Upper lobe of right lung (tissue), 1 donor: Measurements from ENCODE around the gene RMDN2. TPM values are rescaled to one million over a fixed set of nuclear protein-coding genes. Genes with fewer than 3 reads are reported as not detected.

Experiments
- ATAC-seq: fragments of 200-7000 bp; cut with Tn5 transposase; one replicate; pipeline ENCODE4 v1.9.1; 2020; ENCODE audit warnings: mild to moderate bottlenecking, moderate library complexity
- DNase-seq: peaks from one replicate; pipeline ENCODE4 v3.0.0-alpha.2; 2020
- H3K27ac ChIP-seq: fragments of 200-600 bp; one replicate; pipeline ENCODE4 v1.8.0; 2022
- H3K27me3 ChIP-seq: fragments of 200-600 bp; one replicate; pipeline ENCODE4 v1.8.0; 2022; ENCODE audit warnings: mild to moderate bottlenecking
- H3K36me3 ChIP-seq: fragments of 200-600 bp; one replicate; pipeline ENCODE4 v1.8.0; 2022
- H3K4me1 ChIP-seq: fragments of 200-600 bp; one replicate; pipeline ENCODE4 v1.8.0; 2022
- H3K4me3 ChIP-seq: fragments of 200-600 bp; one replicate; pipeline ENCODE4 v1.8.0; 2022; ENCODE audit warnings: mild to moderate bottlenecking
- H3K9me3 ChIP-seq: fragments of 200-600 bp; one replicate; pipeline ENCODE4 v1.8.0; 2022
- CTCF ChIP-seq: fragments of 200-600 bp; IDR thresholded peaks from one replicate; pipeline ENCODE4 v1.8.0; 2022; ENCODE audit warnings: antibody characterized with exemption
- intact Hi-C: fragments of 100-400 bp; cut with DNase I; formaldehyde crosslinking; loops from one replicate; pipeline ENCODE4 v1.11.0; 2022
- total RNA-seq: library from RNA; stranded (reverse); fragmentation: NEBNext Ultra II Directional; extraction: Animal tissue kit (Norgen Biotek cat#: 25700); gene quantifications from one replicate; pipeline ENCODE4 v1.2.1, GENCODE V29; 2021
- donor health status: DM: no; HTN: yes; CAD: no; lungs with severe emphysema.

Gene RMDN2
- total RNA-seq, 1 donor from 2014 or later = 23.1 TPM

GRCh38 chr2:38045811-38046210 is 120.7 kb downstream of the RMDN2 start:
- intact Hi-C loops = no loop called here
- Histone ChIP-seq H3K4me1 (no peaks in the 10 kb centered on the region), H3K36me3 (no peaks in the 10 kb centered on the region), H3K9me3 (no peaks in the 10 kb centered on the region), H3K27ac (no peak overlapping the region), H3K27me3 (no peaks in the 10 kb centered on the region), H3K4me3 (no peak overlapping the region)
- DNase-seq (no peak), ATAC-seq (no peak)
- no peak for TF ChIP-seq CTCF

- H3K27ac ChIP-seq = no peak overlapping the region
- no peaks in the 10 kb centered on the region for H3K36me3 ChIP-seq
- no peaks in the 10 kb centered on the region for H3K27me3 ChIP-seq
- H3K4me1 ChIP-seq = no peaks in the 10 kb centered on the region
- peak; percentile 12 for ATAC-seq
- TF ChIP-seq CTCF = no peak
- no peak overlapping the region for H3K4me3 ChIP-seq
- intact Hi-C loops = no loop called here
- no peaks in the 10 kb centered on the region for H3K9me3 ChIP-seq
- DNase-seq = no peak
Measured at GRCh38 chr2:38056216-38056615, 131.1 kb downstream of the RMDN2 start.

- Histone ChIP-seq H3K4me1 (no peaks in the 10 kb centered on the region), H3K27ac (no peak overlapping the region), H3K27me3 (no peaks in the 10 kb centered on the region), H3K9me3 (no peaks in the 10 kb centered on the region), H3K4me3 (no peak overlapping the region), H3K36me3 (no peaks in the 10 kb centered on the region)
- intact Hi-C loops = no loop called here
- no peak for DNase-seq
- TF ChIP-seq CTCF = no peak
- no peak for ATAC-seq
Measured at GRCh38 chr2:38057651-38058410, 132.7 kb downstream of the RMDN2 start.

- H3K4me1 ChIP-seq = no peaks in the 10 kb centered on the region
- no peaks in the 10 kb centered on the region for H3K27me3 ChIP-seq
- intact Hi-C loops = no loop called here
- H3K9me3 ChIP-seq = no peaks in the 10 kb centered on the region
- no peak overlapping the region for H3K27ac ChIP-seq
- no peak overlapping the region for H3K4me3 ChIP-seq
- DNase-seq = no peak
- no peak for ATAC-seq
- no peaks in the 10 kb centered on the region for H3K36me3 ChIP-seq
- TF ChIP-seq CTCF = no peak
Measured at GRCh38 chr2:38060236-38061018, 135.3 kb downstream of the RMDN2 start.

GRCh38 chr2:38064801-38065501 is 139.9 kb downstream of the RMDN2 start:
- ATAC-seq (peak; percentile 53), DNase-seq (no peak)
- no peaks in the 10 kb centered on the region for H3K36me3 ChIP-seq
- H3K27me3 ChIP-seq = no peaks in the 10 kb centered on the region
- no peak overlapping the region for H3K4me3 ChIP-seq
- intact Hi-C loops = no loop called here
- no peak for TF ChIP-seq CTCF
- H3K27ac ChIP-seq = no peak overlapping the region
- peaks cover 5% of the 10 kb centered on the region for H3K4me1 ChIP-seq
- no peaks in the 10 kb centered on the region for H3K9me3 ChIP-seq
